WTC11 (cell line): ENCODE data around the gene AJM1. TPM values are rescaled to one million over a fixed set of nuclear protein-coding genes. Genes with fewer than 3 reads are reported as not detected.

Experiments
- ATAC-seq: fragments of 200-7000 bp; cut with Tn5 transposase; 2 replicates; pipeline ENCODE4 v1.10.0; 2021; ENCODE audit warnings: mild to moderate bottlenecking, moderate library complexity
- CTCF ChIA-PET: fragments of 300-600 bp; sonication (Branson Sonifier 250); formaldehyde crosslinking; loops from one replicate; lab custom pipeline; 2021; ENCODE audit warnings: antibody characterized with exemption; lab: Charles Lee
- POLR2A ChIA-PET: fragments of 350-600 bp; sonication (Branson Sonifier 250); formaldehyde crosslinking; loops from one replicate; lab custom pipeline; 2021; ENCODE audit warnings: antibody characterized with exemption; lab: Charles Lee
- DNase-seq: peaks from one replicate; pipeline ENCODE4 v3.0.0; 2021; ENCODE audit warnings: low spot score
- H3K27ac Mint-ChIP-seq: 2 replicates; pipeline ENCODE4 v1.8.0; 2021; ENCODE audit warnings: mixed read lengths
- H3K27me3 Mint-ChIP-seq: 2 replicates; pipeline ENCODE4 v1.8.0; 2021; ENCODE audit warnings: low read depth, mild to moderate bottlenecking, moderate library complexity, mixed read lengths
- H3K36me3 Mint-ChIP-seq: 2 replicates; pipeline ENCODE4 v1.8.0; 2021; ENCODE audit warnings: mixed read lengths
- H3K4me1 Mint-ChIP-seq: 2 replicates; pipeline ENCODE4 v1.8.0; 2022; ENCODE audit warnings: mixed read lengths
- H3K4me3 Mint-ChIP-seq: 2 replicates; pipeline ENCODE4 v1.8.0; 2021; ENCODE audit warnings: mild to moderate bottlenecking, moderate library complexity, mixed read lengths
- H3K9me3 Mint-ChIP-seq: 2 replicates; pipeline ENCODE4 v1.8.0; 2021; ENCODE audit warnings: mixed read lengths
- FOXP1 ChIP-seq: sonication (generic); formaldehyde crosslinking; IDR thresholded peaks from 2 replicates; pipeline ENCODE4 v1.8.0; 2022; ENCODE audit warnings: missing genetic modification reagents, mild to moderate bottlenecking, moderate library complexity, borderline replicate concordance
- NR3C1 ChIP-seq: sonication (generic); formaldehyde crosslinking; conservative IDR thresholded peaks from 2 replicates; pipeline ENCODE4 v1.8.1; 2023; ENCODE audit warnings: low read depth, mild to moderate bottlenecking, missing genetic modification reagents
- SMAD3 ChIP-seq: sonication (generic); formaldehyde crosslinking; IDR thresholded peaks from 2 replicates; pipeline ENCODE4 v1.8.0; 2022; ENCODE audit warnings: missing genetic modification reagents, mild to moderate bottlenecking, borderline replicate concordance
- SMAD4 ChIP-seq: sonication (generic); formaldehyde crosslinking; IDR thresholded peaks from 2 replicates; pipeline ENCODE4 v1.8.0; 2022; ENCODE audit warnings: mild to moderate bottlenecking, missing genetic modification reagents
- TEAD4 ChIP-seq: sonication (generic); formaldehyde crosslinking; IDR thresholded peaks from 2 replicates; pipeline ENCODE4 v1.8.0; 2022; ENCODE audit warnings: mild to moderate bottlenecking, missing genetic modification reagents
- ZNF219 ChIP-seq: sonication (generic); formaldehyde crosslinking; IDR thresholded peaks from 2 replicates; pipeline ENCODE4 v1.8.0; 2023; ENCODE audit warnings: missing genetic modification reagents, mild to moderate bottlenecking, borderline replicate concordance
- ZNF317 ChIP-seq: sonication (generic); formaldehyde crosslinking; IDR thresholded peaks from 2 replicates; pipeline ENCODE4 v1.8.1; 2023; ENCODE audit warnings: low read depth, mild to moderate bottlenecking, moderate library complexity, missing genetic modification reagents, borderline replicate concordance
- ZNF416 ChIP-seq: fragments of 250-450 bp; sonication (Bioruptor Pico); IDR thresholded peaks from 2 replicates; pipeline ENCODE4 v1.9.0; 2021; ENCODE audit warnings: mild to moderate bottlenecking, inconsistent platforms
- total RNA-seq: library from RNA; stranded (reverse); gene quantifications from 3 replicates; pipeline ENCODE4 v1.2.3, GENCODE V29; 2021
- TF ChIP-seq, protein P1 (sequence below): sonication (generic); formaldehyde crosslinking; IDR thresholded peaks from 2 replicates; pipeline ENCODE4 v1.8.1; 2023; ENCODE audit warnings: mild to moderate bottlenecking, missing genetic modification reagents
- TF ChIP-seq, protein P2 (sequence below): sonication (generic); formaldehyde crosslinking; IDR thresholded peaks from 2 replicates; pipeline ENCODE4 v1.8.0; 2023; ENCODE audit warnings: missing genetic modification reagents
- TF ChIP-seq, protein P3 (sequence below): fragments of 200-600 bp; IDR thresholded peaks from 2 replicates; pipeline ENCODE4 v1.8.0; 2022; ENCODE audit warnings: antibody characterized with exemption
- TF ChIP-seq, protein P4 (sequence below): sonication (generic); formaldehyde crosslinking; IDR thresholded peaks from 2 replicates; pipeline ENCODE4 v1.8.1; 2023; ENCODE audit warnings: mild to moderate bottlenecking, missing genetic modification reagents
- TF ChIP-seq, protein P5 (sequence below): sonication (generic); formaldehyde crosslinking; IDR thresholded peaks from 2 replicates; pipeline ENCODE4 v1.8.1; 2022; ENCODE audit warnings: missing genetic modification reagents, borderline replicate concordance
- TF ChIP-seq, protein P6 (sequence below): sonication (generic); formaldehyde crosslinking; IDR thresholded peaks from 2 replicates; pipeline ENCODE4 v1.8.0; 2022; ENCODE audit warnings: missing genetic modification reagents
- TF ChIP-seq, protein P7 (sequence below): sonication (generic); formaldehyde crosslinking; conservative IDR thresholded peaks from 2 replicates; pipeline ENCODE4 v1.8.1; 2023; ENCODE audit warnings: mild to moderate bottlenecking, low read depth, missing genetic modification reagents, moderate library complexity
- TF ChIP-seq, protein P8 (sequence below): sonication (generic); formaldehyde crosslinking; IDR thresholded peaks from 2 replicates; pipeline ENCODE4 v1.8.0; 2022; ENCODE audit warnings: mild to moderate bottlenecking, missing genetic modification reagents

Gene AJM1
- total RNA-seq, 1 experiment from 2014 or later = 1.6 TPM

DNA sequence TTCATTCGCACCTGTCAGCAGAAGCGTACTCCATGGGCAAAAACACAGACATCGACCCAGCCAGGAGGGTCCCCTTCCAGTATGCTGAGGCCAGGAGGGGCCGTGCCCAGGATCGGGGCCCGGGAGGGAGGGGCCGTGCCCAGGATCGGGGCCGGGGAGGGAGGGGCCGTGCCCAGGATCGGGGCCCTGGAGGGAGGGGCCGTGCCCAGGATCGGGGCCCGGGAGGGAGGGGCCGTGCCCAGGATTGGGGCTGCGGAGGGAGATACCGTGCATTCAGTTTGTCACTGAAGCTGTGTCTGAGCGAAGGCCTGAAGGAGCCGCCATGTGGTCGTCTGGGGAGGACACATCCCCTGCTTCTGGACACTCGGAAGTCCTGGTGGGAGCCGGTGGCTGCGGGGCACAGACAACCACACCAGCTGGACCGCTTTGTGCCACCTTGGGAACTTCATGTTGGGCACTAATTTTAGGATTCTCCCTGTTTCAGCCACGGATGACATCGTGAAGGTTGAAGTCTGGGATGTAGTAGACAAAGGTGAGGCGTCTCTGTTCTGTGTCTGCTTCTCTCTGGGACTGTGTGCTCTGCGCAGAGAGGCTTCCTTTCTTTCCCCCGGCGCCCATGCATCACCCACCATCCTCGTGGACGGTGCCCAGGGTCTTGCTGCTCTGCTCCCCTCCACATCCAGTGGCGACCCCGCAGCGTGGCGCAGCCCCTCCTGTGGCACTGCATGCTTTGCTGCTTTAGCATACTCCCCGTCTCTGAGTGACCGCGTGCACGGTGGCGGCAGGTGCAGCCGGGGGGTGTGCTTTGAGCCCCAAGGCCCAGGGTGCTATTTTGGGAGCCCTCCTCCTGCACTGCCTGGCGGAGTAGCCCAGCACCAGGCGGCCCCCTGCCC lies 16.7 kb upstream of the AJM1 start:
- H3K4me1 Mint-ChIP-seq = peaks cover 12% of the 10 kb centered on the region
- ATAC-seq (no peak), DNase-seq (peak; percentile 23)
- TF ChIP-seq NR3C1 (CRISPR knock-in tag) = no peak
- TF ChIP-seq, protein P1, sequence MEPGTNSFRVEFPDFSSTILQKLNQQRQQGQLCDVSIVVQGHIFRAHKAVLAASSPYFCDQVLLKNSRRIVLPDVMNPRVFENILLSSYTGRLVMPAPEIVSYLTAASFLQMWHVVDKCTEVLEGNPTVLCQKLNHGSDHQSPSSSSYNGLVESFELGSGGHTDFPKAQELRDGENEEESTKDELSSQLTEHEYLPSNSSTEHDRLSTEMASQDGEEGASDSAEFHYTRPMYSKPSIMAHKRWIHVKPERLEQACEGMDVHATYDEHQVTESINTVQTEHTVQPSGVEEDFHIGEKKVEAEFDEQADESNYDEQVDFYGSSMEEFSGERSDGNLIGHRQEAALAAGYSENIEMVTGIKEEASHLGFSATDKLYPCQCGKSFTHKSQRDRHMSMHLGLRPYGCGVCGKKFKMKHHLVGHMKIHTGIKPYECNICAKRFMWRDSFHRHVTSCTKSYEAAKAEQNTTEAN (CRISPR knock-in tag) = no peak
- TF ChIP-seq TEAD4 (CRISPR knock-in tag) = no peak
- TF ChIP-seq, protein P2, sequence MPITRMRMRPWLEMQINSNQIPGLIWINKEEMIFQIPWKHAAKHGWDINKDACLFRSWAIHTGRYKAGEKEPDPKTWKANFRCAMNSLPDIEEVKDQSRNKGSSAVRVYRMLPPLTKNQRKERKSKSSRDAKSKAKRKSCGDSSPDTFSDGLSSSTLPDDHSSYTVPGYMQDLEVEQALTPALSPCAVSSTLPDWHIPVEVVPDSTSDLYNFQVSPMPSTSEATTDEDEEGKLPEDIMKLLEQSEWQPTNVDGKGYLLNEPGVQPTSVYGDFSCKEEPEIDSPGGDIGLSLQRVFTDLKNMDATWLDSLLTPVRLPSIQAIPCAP (CRISPR knock-in tag) = no peak
- TF ChIP-seq, protein P3, sequence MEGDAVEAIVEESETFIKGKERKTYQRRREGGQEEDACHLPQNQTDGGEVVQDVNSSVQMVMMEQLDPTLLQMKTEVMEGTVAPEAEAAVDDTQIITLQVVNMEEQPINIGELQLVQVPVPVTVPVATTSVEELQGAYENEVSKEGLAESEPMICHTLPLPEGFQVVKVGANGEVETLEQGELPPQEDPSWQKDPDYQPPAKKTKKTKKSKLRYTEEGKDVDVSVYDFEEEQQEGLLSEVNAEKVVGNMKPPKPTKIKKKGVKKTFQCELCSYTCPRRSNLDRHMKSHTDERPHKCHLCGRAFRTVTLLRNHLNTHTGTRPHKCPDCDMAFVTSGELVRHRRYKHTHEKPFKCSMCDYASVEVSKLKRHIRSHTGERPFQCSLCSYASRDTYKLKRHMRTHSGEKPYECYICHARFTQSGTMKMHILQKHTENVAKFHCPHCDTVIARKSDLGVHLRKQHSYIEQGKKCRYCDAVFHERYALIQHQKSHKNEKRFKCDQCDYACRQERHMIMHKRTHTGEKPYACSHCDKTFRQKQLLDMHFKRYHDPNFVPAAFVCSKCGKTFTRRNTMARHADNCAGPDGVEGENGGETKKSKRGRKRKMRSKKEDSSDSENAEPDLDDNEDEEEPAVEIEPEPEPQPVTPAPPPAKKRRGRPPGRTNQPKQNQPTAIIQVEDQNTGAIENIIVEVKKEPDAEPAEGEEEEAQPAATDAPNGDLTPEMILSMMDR = no peak
- no peak for TF ChIP-seq ZNF416 (CRISPR knock-in tag)
- no peak for TF ChIP-seq SMAD3
- no peaks in the 10 kb centered on the region for H3K27me3 Mint-ChIP-seq
- POLR2A ChIA-PET = no interaction called here
- H3K9me3 Mint-ChIP-seq = no peaks in the 10 kb centered on the region
- H3K4me3 Mint-ChIP-seq = no peak overlapping the region
- H3K36me3 Mint-ChIP-seq = peaks cover 13% of the 10 kb centered on the region
- CTCF ChIA-PET = interaction anchor here (0.9 to 1.6 kb wide), 4 partner anchors 22 to 221 kb away, joined by 3 read pairs; no protein-coding TSS in a partner anchor
- no peak overlapping the region for H3K27ac Mint-ChIP-seq

DNA sequence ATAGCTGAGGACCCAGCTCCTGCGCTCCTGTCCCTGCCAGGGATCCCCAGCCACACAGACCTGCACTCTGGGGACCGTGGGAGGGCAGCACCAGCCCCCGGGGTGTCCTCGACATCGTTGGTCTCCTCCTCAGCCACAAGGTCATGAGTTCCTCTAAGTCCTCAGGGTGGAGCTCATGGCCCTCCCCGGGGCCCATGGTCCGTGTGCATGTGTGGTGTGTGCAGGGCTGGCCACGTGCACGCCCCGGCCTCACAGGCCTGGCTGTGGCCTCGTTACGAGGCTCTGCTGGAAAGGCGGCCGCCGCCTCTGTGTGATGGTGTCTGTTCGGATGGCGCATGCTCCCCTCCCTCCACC lies 16.1 kb upstream of the AJM1 start:
- Mint-ChIP-seq H3K4me1 (peaks cover 6% of the 10 kb centered on the region), H3K36me3 (peaks cover 17% of the 10 kb centered on the region), H3K4me3 (no peak overlapping the region), H3K27ac (no peak overlapping the region), H3K27me3 (no peaks in the 10 kb centered on the region), H3K9me3 (no peaks in the 10 kb centered on the region)
- POLR2A ChIA-PET = no interaction called here
- DNase-seq = no peak
- ATAC-seq = no peak
- CTCF ChIA-PET = interaction anchor here (1.2 to 3.2 kb wide), 2 partner anchors 16 to 167 kb away, joined by 3 to 13 read pairs; partner anchors contain the start of gene AJM1
- TF ChIP-seq ZNF219 (CRISPR knock-in tag) (no peak), ZNF317 (no peak), FOXP1 (CRISPR knock-in tag) (no peak), SMAD4 (CRISPR knock-in tag) (no peak)
- TF ChIP-seq, protein P4, sequence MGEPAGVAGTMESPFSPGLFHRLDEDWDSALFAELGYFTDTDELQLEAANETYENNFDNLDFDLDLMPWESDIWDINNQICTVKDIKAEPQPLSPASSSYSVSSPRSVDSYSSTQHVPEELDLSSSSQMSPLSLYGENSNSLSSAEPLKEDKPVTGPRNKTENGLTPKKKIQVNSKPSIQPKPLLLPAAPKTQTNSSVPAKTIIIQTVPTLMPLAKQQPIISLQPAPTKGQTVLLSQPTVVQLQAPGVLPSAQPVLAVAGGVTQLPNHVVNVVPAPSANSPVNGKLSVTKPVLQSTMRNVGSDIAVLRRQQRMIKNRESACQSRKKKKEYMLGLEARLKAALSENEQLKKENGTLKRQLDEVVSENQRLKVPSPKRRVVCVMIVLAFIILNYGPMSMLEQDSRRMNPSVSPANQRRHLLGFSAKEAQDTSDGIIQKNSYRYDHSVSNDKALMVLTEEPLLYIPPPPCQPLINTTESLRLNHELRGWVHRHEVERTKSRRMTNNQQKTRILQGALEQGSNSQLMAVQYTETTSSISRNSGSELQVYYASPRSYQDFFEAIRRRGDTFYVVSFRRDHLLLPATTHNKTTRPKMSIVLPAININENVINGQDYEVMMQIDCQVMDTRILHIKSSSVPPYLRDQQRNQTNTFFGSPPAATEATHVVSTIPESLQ (CRISPR knock-in tag) = no peak
- TF ChIP-seq, protein P5, sequence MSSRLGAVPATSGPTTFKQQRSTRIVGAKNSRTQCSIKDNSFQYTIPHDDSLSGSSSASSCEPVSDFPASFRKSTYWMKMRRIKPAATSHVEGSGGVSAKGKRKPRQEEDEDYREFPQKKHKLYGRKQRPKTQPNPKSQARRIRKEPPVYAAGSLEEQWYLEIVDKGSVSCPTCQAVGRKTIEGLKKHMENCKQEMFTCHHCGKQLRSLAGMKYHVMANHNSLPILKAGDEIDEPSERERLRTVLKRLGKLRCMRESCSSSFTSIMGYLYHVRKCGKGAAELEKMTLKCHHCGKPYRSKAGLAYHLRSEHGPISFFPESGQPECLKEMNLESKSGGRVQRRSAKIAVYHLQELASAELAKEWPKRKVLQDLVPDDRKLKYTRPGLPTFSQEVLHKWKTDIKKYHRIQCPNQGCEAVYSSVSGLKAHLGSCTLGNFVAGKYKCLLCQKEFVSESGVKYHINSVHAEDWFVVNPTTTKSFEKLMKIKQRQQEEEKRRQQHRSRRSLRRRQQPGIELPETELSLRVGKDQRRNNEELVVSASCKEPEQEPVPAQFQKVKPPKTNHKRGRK (CRISPR knock-in tag) = no peak
- TF ChIP-seq, protein P6, sequence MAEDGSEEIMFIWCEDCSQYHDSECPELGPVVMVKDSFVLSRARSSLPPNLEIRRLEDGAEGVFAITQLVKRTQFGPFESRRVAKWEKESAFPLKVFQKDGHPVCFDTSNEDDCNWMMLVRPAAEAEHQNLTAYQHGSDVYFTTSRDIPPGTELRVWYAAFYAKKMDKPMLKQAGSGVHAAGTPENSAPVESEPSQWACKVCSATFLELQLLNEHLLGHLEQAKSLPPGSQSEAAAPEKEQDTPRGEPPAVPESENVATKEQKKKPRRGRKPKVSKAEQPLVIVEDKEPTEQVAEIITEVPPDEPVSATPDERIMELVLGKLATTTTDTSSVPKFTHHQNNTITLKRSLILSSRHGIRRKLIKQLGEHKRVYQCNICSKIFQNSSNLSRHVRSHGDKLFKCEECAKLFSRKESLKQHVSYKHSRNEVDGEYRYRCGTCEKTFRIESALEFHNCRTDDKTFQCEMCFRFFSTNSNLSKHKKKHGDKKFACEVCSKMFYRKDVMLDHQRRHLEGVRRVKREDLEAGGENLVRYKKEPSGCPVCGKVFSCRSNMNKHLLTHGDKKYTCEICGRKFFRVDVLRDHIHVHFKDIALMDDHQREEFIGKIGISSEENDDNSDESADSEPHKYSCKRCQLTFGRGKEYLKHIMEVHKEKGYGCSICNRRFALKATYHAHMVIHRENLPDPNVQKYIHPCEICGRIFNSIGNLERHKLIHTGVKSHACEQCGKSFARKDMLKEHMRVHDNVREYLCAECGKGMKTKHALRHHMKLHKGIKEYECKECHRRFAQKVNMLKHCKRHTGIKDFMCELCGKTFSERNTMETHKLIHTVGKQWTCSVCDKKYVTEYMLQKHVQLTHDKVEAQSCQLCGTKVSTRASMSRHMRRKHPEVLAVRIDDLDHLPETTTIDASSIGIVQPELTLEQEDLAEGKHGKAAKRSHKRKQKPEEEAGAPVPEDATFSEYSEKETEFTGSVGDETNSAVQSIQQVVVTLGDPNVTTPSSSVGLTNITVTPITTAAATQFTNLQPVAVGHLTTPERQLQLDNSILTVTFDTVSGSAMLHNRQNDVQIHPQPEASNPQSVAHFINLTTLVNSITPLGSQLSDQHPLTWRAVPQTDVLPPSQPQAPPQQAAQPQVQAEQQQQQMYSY = no peak
- TF ChIP-seq, protein P7, sequence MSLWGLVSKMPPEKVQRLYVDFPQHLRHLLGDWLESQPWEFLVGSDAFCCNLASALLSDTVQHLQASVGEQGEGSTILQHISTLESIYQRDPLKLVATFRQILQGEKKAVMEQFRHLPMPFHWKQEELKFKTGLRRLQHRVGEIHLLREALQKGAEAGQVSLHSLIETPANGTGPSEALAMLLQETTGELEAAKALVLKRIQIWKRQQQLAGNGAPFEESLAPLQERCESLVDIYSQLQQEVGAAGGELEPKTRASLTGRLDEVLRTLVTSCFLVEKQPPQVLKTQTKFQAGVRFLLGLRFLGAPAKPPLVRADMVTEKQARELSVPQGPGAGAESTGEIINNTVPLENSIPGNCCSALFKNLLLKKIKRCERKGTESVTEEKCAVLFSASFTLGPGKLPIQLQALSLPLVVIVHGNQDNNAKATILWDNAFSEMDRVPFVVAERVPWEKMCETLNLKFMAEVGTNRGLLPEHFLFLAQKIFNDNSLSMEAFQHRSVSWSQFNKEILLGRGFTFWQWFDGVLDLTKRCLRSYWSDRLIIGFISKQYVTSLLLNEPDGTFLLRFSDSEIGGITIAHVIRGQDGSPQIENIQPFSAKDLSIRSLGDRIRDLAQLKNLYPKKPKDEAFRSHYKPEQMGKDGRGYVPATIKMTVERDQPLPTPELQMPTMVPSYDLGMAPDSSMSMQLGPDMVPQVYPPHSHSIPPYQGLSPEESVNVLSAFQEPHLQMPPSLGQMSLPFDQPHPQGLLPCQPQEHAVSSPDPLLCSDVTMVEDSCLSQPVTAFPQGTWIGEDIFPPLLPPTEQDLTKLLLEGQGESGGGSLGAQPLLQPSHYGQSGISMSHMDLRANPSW (CRISPR knock-in tag) = no peak
- TF ChIP-seq, protein P8, sequence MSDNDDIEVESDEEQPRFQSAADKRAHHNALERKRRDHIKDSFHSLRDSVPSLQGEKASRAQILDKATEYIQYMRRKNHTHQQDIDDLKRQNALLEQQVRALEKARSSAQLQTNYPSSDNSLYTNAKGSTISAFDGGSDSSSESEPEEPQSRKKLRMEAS (CRISPR knock-in tag) = no peak
